Hepatocyte (in vitro differentiated cells): ENCODE measurements around the gene TMEM150B. TPM values are rescaled to one million over a fixed set of nuclear protein-coding genes. Genes with fewer than 3 reads are reported as not detected.

Experiments
- DNase-seq: peaks from one replicate; pipeline ENCODE4 v3.0.0-alpha.2; 2016; ENCODE audit warnings: low spot score
- H2AFZ ChIP-seq: fragments of 200-600 bp; sonication (generic); 2 replicates; pipeline ENCODE4 v1.6.0; 2016; ENCODE audit warnings: antibody characterized with exemption, mild to moderate bottlenecking
- H3K27ac ChIP-seq: fragments of 200-600 bp; sonication (generic); 2 replicates; pipeline ENCODE4 v1.5.1; 2016; ENCODE audit warnings: mild to moderate bottlenecking
- H3K27me3 ChIP-seq: fragments of 200-600 bp; sonication (generic); 2 replicates; pipeline ENCODE4 v1.6.1; 2016
- H3K36me3 ChIP-seq: fragments of 200-600 bp; sonication (generic); replicated peaks from 2 replicates; pipeline ENCODE4 v1.5.1; 2016; ENCODE audit warnings: low read depth; ENCODE audit not compliant: insufficient read depth
- H3K4me1 ChIP-seq: fragments of 200-600 bp; sonication (generic); 2 replicates; pipeline ENCODE4 v1.5.1; 2016; ENCODE audit warnings: mild to moderate bottlenecking, moderate library complexity; ENCODE audit not compliant: insufficient read depth
- H3K4me2 ChIP-seq: fragments of 200-600 bp; sonication (generic); 2 replicates; pipeline ENCODE4 v1.6.0; 2016
- H3K4me3 ChIP-seq: fragments of 200-600 bp; sonication (generic); 2 replicates; pipeline ENCODE4 v1.5.1; 2016; ENCODE audit warnings: mild to moderate bottlenecking
- H3K79me2 ChIP-seq: fragments of 200-600 bp; sonication (generic); 2 replicates; pipeline ENCODE4 v1.6.0; 2017; ENCODE audit warnings: mild to moderate bottlenecking
- H3K9me2 ChIP-seq: fragments of 200-600 bp; sonication (generic); replicated peaks from 2 replicates; pipeline ENCODE4 v1.6.0; 2017; ENCODE audit warnings: mild to moderate bottlenecking; ENCODE audit not compliant: insufficient read depth
- H3K9me3 ChIP-seq: fragments of 200-600 bp; sonication (generic); 2 replicates; pipeline ENCODE4 v1.5.1; 2016; ENCODE audit warnings: low read depth, mild to moderate bottlenecking
- H4K20me1 ChIP-seq: fragments of 200-600 bp; sonication (generic); 2 replicates; pipeline ENCODE4 v1.6.0; 2016; ENCODE audit warnings: mild to moderate bottlenecking; ENCODE audit not compliant: insufficient read depth, poor library complexity, severe bottlenecking
- CTCF ChIP-seq: fragments of 200-600 bp; sonication (generic); IDR thresholded peaks from 2 replicates; pipeline ENCODE4 v1.5.1; 2016; ENCODE audit warnings: antibody characterized with exemption, mild to moderate bottlenecking; ENCODE audit not compliant: poor library complexity
- EZH2 ChIP-seq: fragments of 200-600 bp; sonication (generic); IDR thresholded peaks from 2 replicates; pipeline ENCODE4 v1.6.1; 2016; ENCODE audit warnings: antibody characterized with exemption, mild to moderate bottlenecking, borderline replicate concordance
- EZH2phosphoT487 ChIP-seq: fragments of 200-600 bp; sonication (generic); IDR thresholded peaks from one replicate; pipeline ENCODE4 v1.6.1; 2018; ENCODE audit warnings: antibody characterized with exemption, mild to moderate bottlenecking, low read depth, moderate library complexity; ENCODE audit not compliant: unreplicated experiment, severe bottlenecking
- WGBS: methylation state at CpG from one replicate; pipeline ENCODE4 v1.1.6; 2016; ENCODE audit warnings: low lambda C conversion rate; ENCODE audit errors: missing lambda C conversion rate; 5-methylcytosine and 5-hydroxymethylcytosine counted together
- polyA plus RNA-seq: library from polyadenylated mRNA; unstranded; fragments of >200 nt; fragmentation: Nextera tagmentation; extraction: Ambion mirVana; gene quantifications from 2 replicates; pipeline ENCODE4 v1.2.1, GENCODE V29; 2016
- total RNA-seq: library from RNA; depleted of rRNA; stranded (reverse); fragments of >200 nt; gene quantifications from 2 replicates; pipeline ENCODE4 v1.2.3, GENCODE V29; 2014

Gene TMEM150B
- total and polyA plus RNA-seq, 2 experiments from 2014 or later = 9.2 to 25.4 TPM

GRCh38 chr19:55362174-55362989 is 37.2 kb upstream of the TMEM150B start:
- Histone ChIP-seq H3K9me3 (no peaks in the 10 kb centered on the region), H3K27ac (no peak overlapping the region), H3K4me3 (no peak overlapping the region), H3K27me3 (peaks cover under 1% of the 10 kb centered on the region), H3K4me1 (no peaks in the 10 kb centered on the region), H3K4me2 (no peak overlapping the region), H3K79me2 (no peaks in the 10 kb centered on the region), H3K9me2 (no peaks in the 10 kb centered on the region), H4K20me1 (no peaks in the 10 kb centered on the region), H3K36me3 (no peaks in the 10 kb centered on the region), H2AFZ (no peak overlapping the region)
- TF ChIP-seq CTCF (no peak), EZH2 (no peak), EZH2phosphoT487 (no peak)
- no peak for DNase-seq
- 87% methylated on average over 20 of the region's 38 CpGs for WGBS

GRCh38 chr19:55360902-55361301 is 35.8 kb upstream of the TMEM150B start:
- Histone ChIP-seq H3K27me3 (peaks cover 15% of the 10 kb centered on the region), H3K4me1 (no peaks in the 10 kb centered on the region), H3K9me3 (no peaks in the 10 kb centered on the region), H3K36me3 (no peaks in the 10 kb centered on the region), H3K4me3 (no peak overlapping the region), H3K79me2 (no peaks in the 10 kb centered on the region), H3K27ac (no peak overlapping the region), H3K4me2 (no peak overlapping the region), H3K9me2 (no peaks in the 10 kb centered on the region), H2AFZ (no peak overlapping the region), H4K20me1 (no peaks in the 10 kb centered on the region)
- 95% methylated on average over 15 of the region's 16 CpGs for WGBS
- no peak for DNase-seq
- TF ChIP-seq EZH2phosphoT487 (no peak), CTCF (no peak), EZH2 (no peak)

GRCh38 chr19:55358943-55359908 is 34.1 kb upstream of the TMEM150B start:
- no peak for TF ChIP-seq EZH2phosphoT487
- Histone ChIP-seq H3K79me2 (no peaks in the 10 kb centered on the region), H3K27ac (no peak overlapping the region), H3K9me2 (no peaks in the 10 kb centered on the region), H3K36me3 (no peaks in the 10 kb centered on the region), H4K20me1 (no peaks in the 10 kb centered on the region), H3K4me2 (no peak overlapping the region), H3K4me1 (peaks cover 5% of the 10 kb centered on the region), H3K4me3 (no peak overlapping the region), H2AFZ (no peak overlapping the region), H3K9me3 (no peaks in the 10 kb centered on the region), H3K27me3 (peaks cover 29% of the 10 kb centered on the region)
- WGBS = 84% methylated on average over 32 of the region's 32 CpGs
- DNase-seq = no peak

- Histone ChIP-seq H3K9me2 (no peaks in the 10 kb centered on the region), H3K4me1 (peaks cover 11% of the 10 kb centered on the region), H3K27ac (no peak overlapping the region), H4K20me1 (no peaks in the 10 kb centered on the region), H3K27me3 (peaks cover 33% of the 10 kb centered on the region), H3K36me3 (no peaks in the 10 kb centered on the region), H3K4me2 (no peak overlapping the region), H3K4me3 (no peak overlapping the region), H3K9me3 (no peaks in the 10 kb centered on the region), H3K79me2 (no peaks in the 10 kb centered on the region), H2AFZ (no peak overlapping the region)
- WGBS = 90% methylated on average over 19 of the region's 19 CpGs
- no peak for DNase-seq
- no peak for TF ChIP-seq CTCF
- TF ChIP-seq EZH2 = no peak
Observed at GRCh38 chr19:55358493-55358892, 33.4 kb upstream of the TMEM150B start.
